H9 (cell line): ENCODE measurements around the gene EYA4. TPM values are rescaled to one million over a fixed set of nuclear protein-coding genes. Genes with fewer than 3 reads are reported as not detected.

Experiments
- DNase-seq: peaks from one replicate; pipeline ENCODE4 v3.0.0-alpha.2; 2017
- H2AFZ ChIP-seq: one replicate; pipeline ENCODE4 v1.6.1; 2013; ENCODE audit warnings: mild to moderate bottlenecking, low read length, control low read depth, moderate library complexity
- H2AK5ac ChIP-seq: 2 replicates; pipeline ENCODE4 v1.6.1; 2013; ENCODE audit warnings: low read length, control low read depth, mixed read lengths; ENCODE audit not compliant: insufficient read length
- H2BK120ac ChIP-seq: one replicate; pipeline ENCODE4 v1.6.1; 2013; ENCODE audit warnings: low read depth, mild to moderate bottlenecking, low read length, control low read depth, inconsistent platforms; ENCODE audit not compliant: poor library complexity, severe bottlenecking
- H2BK12ac ChIP-seq: 2 replicates; pipeline ENCODE4 v1.6.1; 2013; ENCODE audit warnings: low read length, control low read depth, mixed read lengths, low read depth; ENCODE audit not compliant: insufficient read length
- H2BK15ac ChIP-seq: 2 replicates; pipeline ENCODE4 v1.6.1; 2013; ENCODE audit warnings: low read depth, low read length, control low read depth
- H2BK20ac ChIP-seq: one replicate; pipeline ENCODE4 v1.6.1; 2013; ENCODE audit warnings: low read depth, mild to moderate bottlenecking, low read length, control low read depth, inconsistent platforms; ENCODE audit not compliant: poor library complexity, severe bottlenecking
- H2BK5ac ChIP-seq: 2 replicates; pipeline ENCODE4 v1.6.1; 2013; ENCODE audit warnings: low read length, control low read depth, mixed read lengths; ENCODE audit not compliant: insufficient read length
- H3K14ac ChIP-seq: 2 replicates; pipeline ENCODE4 v1.6.1; 2013; ENCODE audit warnings: low read length, control low read depth; ENCODE audit not compliant: insufficient read depth
- H3K18ac ChIP-seq: 2 replicates; pipeline ENCODE4 v1.6.1; 2013; ENCODE audit warnings: low read depth, mild to moderate bottlenecking, mixed read lengths, low read length, control low read depth; ENCODE audit not compliant: insufficient read length
- H3K23ac ChIP-seq: 2 replicates; pipeline ENCODE4 v1.6.1; 2013; ENCODE audit warnings: low read length, control low read depth, mixed read lengths, low read depth; ENCODE audit not compliant: insufficient read length
- H3K23me2 ChIP-seq: 2 replicates; pipeline ENCODE4 v1.6.1; 2013; ENCODE audit warnings: low read depth, mild to moderate bottlenecking, mixed read lengths, low read length, control low read depth; ENCODE audit not compliant: insufficient read length, poor library complexity, severe bottlenecking
- H3K27ac ChIP-seq: 2 replicates; pipeline ENCODE4 v1.5.1; 2013; ENCODE audit warnings: low read length, control low read depth, mixed read lengths, low read depth; ENCODE audit not compliant: insufficient read length
- H3K27me3 ChIP-seq: 2 replicates; pipeline ENCODE4 v1.6.1; 2013; ENCODE audit warnings: low read length, control low read depth, inconsistent platforms; ENCODE audit not compliant: insufficient read depth
- H3K4ac ChIP-seq: 2 replicates; pipeline ENCODE4 v1.6.1; 2013; ENCODE audit warnings: low read depth, mild to moderate bottlenecking, control low read depth, inconsistent platforms, low read length, moderate library complexity
- H3K4me1 ChIP-seq: 2 replicates; pipeline ENCODE4 v1.6.1; 2013; ENCODE audit warnings: low read length, control low read depth, inconsistent platforms; ENCODE audit not compliant: insufficient read depth
- H3K4me2 ChIP-seq: 2 replicates; pipeline ENCODE4 v1.6.1; 2013; ENCODE audit warnings: low read length, control low read depth, mixed read lengths; ENCODE audit not compliant: insufficient read length, insufficient read depth
- H3K56ac ChIP-seq: 2 replicates; pipeline ENCODE4 v1.6.1; 2013; ENCODE audit warnings: low read depth, mild to moderate bottlenecking, mixed read lengths, low read length, control low read depth; ENCODE audit not compliant: insufficient read length
- H3K79me1 ChIP-seq: 2 replicates; pipeline ENCODE4 v1.6.1; 2013; ENCODE audit warnings: low read depth, mild to moderate bottlenecking, moderate library complexity, low read length, control low read depth, inconsistent platforms; ENCODE audit not compliant: insufficient read depth, poor library complexity, severe bottlenecking
- H3K79me2 ChIP-seq: 2 replicates; pipeline ENCODE4 v1.6.1; 2013; ENCODE audit warnings: low read length, control low read depth, inconsistent platforms; ENCODE audit not compliant: insufficient read depth
- H3K9ac ChIP-seq: 2 replicates; pipeline ENCODE4 v1.6.1; 2013; ENCODE audit warnings: low read length, control low read depth, mixed read lengths; ENCODE audit not compliant: insufficient read length; ENCODE audit errors: extremely low read depth
- H3K9me3 ChIP-seq: one replicate; pipeline ENCODE4 v1.6.1; 2013; ENCODE audit warnings: low read depth, low read length, inconsistent platforms; ENCODE audit not compliant: control insufficient read depth
- H3T11ph ChIP-seq: one replicate; pipeline ENCODE4 v1.6.1; 2013; ENCODE audit warnings: mild to moderate bottlenecking, low read length, control low read depth, inconsistent platforms
- H4K20me1 ChIP-seq: one replicate; pipeline ENCODE4 v1.6.1; 2013; ENCODE audit not compliant: control insufficient read depth, insufficient read length, insufficient read depth
- H4K5ac ChIP-seq: 2 replicates; pipeline ENCODE4 v1.6.1; 2013; ENCODE audit warnings: low read depth, mild to moderate bottlenecking, mixed read lengths, low read length, control low read depth; ENCODE audit not compliant: insufficient read length
- H4K8ac ChIP-seq: replicated peaks from 2 replicates; pipeline ENCODE4 v1.6.1; 2013; ENCODE audit warnings: low read length, control low read depth, mixed read lengths, low read depth; ENCODE audit not compliant: insufficient read length
- H4K91ac ChIP-seq: 2 replicates; pipeline ENCODE4 v1.6.1; 2013; ENCODE audit warnings: low read depth, mild to moderate bottlenecking, moderate library complexity, mixed read lengths, low read length, control low read depth; ENCODE audit not compliant: insufficient read length
- H3K27ac Mint-ChIP-seq, 3 experiments: 2 replicates in 2 of 3; 3 replicates in 1 of 3; pipeline ENCODE4 v1.8.0; 2020 to 2021; ENCODE audit warnings: mixed read lengths in 3 of 3, mild to moderate bottlenecking in 1 of 3, moderate library complexity in 1 of 3
- H3K27me3 Mint-ChIP-seq: 2 replicates; pipeline ENCODE4 v1.8.0; 2021; ENCODE audit warnings: low read depth, mild to moderate bottlenecking, moderate library complexity, mixed read lengths
- H3K36me3 Mint-ChIP-seq, 3 experiments: 2 replicates in 2 of 3; 3 replicates in 1 of 3; pipeline ENCODE4 v1.8.0; 2020 to 2021; ENCODE audit warnings: low read depth in 3 of 3, mixed read lengths in 3 of 3; ENCODE audit not compliant: insufficient read depth in 1 of 3
- H3K4me1 Mint-ChIP-seq, 2 experiments: 2 replicates each; pipeline ENCODE4 v1.8.0; 2020; ENCODE audit warnings: mixed read lengths in 2 of 2
- H3K4me3 Mint-ChIP-seq, 2 experiments: 2 replicates in 1 of 2; 3 replicates in 1 of 2; pipeline ENCODE4 v1.8.0; 2020 to 2021; ENCODE audit warnings: mild to moderate bottlenecking in 2 of 2, mixed read lengths in 2 of 2, moderate library complexity in 1 of 2
- H3K9me3 Mint-ChIP-seq, 2 experiments: 2 replicates in 1 of 2; 3 replicates in 1 of 2; pipeline ENCODE4 v1.8.0; 2020; ENCODE audit warnings: mild to moderate bottlenecking in 2 of 2, mixed read lengths in 2 of 2, moderate library complexity in 1 of 2
- CTCF ChIP-seq: fragments of 200-600 bp; sonication (generic); conservative IDR thresholded peaks from 3 replicates; pipeline ENCODE4 v1.8.0; 2021; ENCODE audit warnings: antibody characterized with exemption, mild to moderate bottlenecking
- total RNA-seq: library from RNA; stranded (reverse); gene quantifications from 2 replicates; pipeline ENCODE4 v1.2.1, GENCODE V29; 2021

EYA4 gene
- total RNA-seq, 1 experiment from 2014 or later = 0.26 TPM

GRCh38 chr6:133205304-133205703, 35.9 kb upstream of the EYA4 start:
- H2BK120ac ChIP-seq = no peak overlapping the region
- Mint-ChIP-seq H3K4me3 (no peak overlapping the region), H3K27ac (no peak overlapping the region), H3K27me3 (no peaks in the 10 kb centered on the region), H3K9me3 (peaks cover 0 to 2% of the 10 kb centered on the region in 2 experiments; a peak in 1 of 5 replicates), H3K4me1 (no peaks in the 10 kb centered on the region), H3K36me3 (no peaks in the 10 kb centered on the region; a peak in 1 of 7 replicates)
- H2BK15ac ChIP-seq = no peak overlapping the region
- H3K23me2 ChIP-seq = no peaks in the 10 kb centered on the region
- H3K4me2 ChIP-seq = no peak overlapping the region
- H4K5ac ChIP-seq = no peak overlapping the region
- no peak overlapping the region for H2BK5ac ChIP-seq
- no peak overlapping the region for H4K91ac ChIP-seq
- no peaks in the 10 kb centered on the region for H3K9me3 ChIP-seq
- no peak overlapping the region for H3K4ac ChIP-seq
- H2AFZ ChIP-seq = no peak overlapping the region
- no peak overlapping the region for H3K9ac ChIP-seq
- no peak overlapping the region for H3T11ph ChIP-seq
- H3K27ac ChIP-seq = no peak overlapping the region
- H2AK5ac ChIP-seq = no peak overlapping the region
- DNase-seq = no peak
- no peak overlapping the region for H3K14ac ChIP-seq
- H3K23ac ChIP-seq = no peak overlapping the region
- H4K8ac ChIP-seq = no peak overlapping the region
- no peaks in the 10 kb centered on the region for H3K27me3 ChIP-seq
- H4K20me1 ChIP-seq = no peaks in the 10 kb centered on the region
- H2BK20ac ChIP-seq = no peak overlapping the region
- TF ChIP-seq CTCF = no peak
- no peaks in the 10 kb centered on the region for H3K4me1 ChIP-seq
- H3K56ac ChIP-seq = no peak overlapping the region
- no peak overlapping the region for H2BK12ac ChIP-seq
- no peaks in the 10 kb centered on the region for H3K79me1 ChIP-seq
- H3K18ac ChIP-seq = no peak overlapping the region
- H3K79me2 ChIP-seq = no peaks in the 10 kb centered on the region
